HepG2 (cell line): ENCODE measurements around the gene PPOX. TPM values are rescaled to one million over a fixed set of nuclear protein-coding genes. Genes with fewer than 3 reads are reported as not detected.

Source experiments
- ARID5B ChIP-seq: IDR thresholded peaks from 2 replicates; pipeline ENCODE4 v1.4.0; 2020; ENCODE audit warnings: mild to moderate bottlenecking, missing genetic modification reagents
- BATF2 ChIP-seq: sonication (generic); formaldehyde crosslinking; IDR thresholded peaks from 2 replicates; pipeline ENCODE4 v1.8.0; 2022; ENCODE audit warnings: mild to moderate bottlenecking, missing genetic modification reagents, moderate library complexity
- CHD2 ChIP-seq: IDR thresholded peaks from 2 replicates; pipeline ENCODE4 v1.6.1; 2011; ENCODE audit warnings: low read depth, low read length, improper control_type of control experiment
- FOXA3 ChIP-seq: IDR thresholded peaks from 2 replicates; pipeline ENCODE4 v1.6.1; 2016; ENCODE audit warnings: missing genetic modification reagents, missing compliant biosample characterization
- HDAC2 ChIP-seq: sonication (generic); formaldehyde crosslinking; IDR thresholded peaks from 2 replicates; pipeline ENCODE4 v1.4.0; 2020; ENCODE audit warnings: missing genetic modification reagents
- HES4 ChIP-seq: sonication (generic); formaldehyde crosslinking; IDR thresholded peaks from 2 replicates; pipeline ENCODE4 v1.9.0; 2021; ENCODE audit warnings: mild to moderate bottlenecking, missing genetic modification reagents, borderline replicate concordance
- HHEX ChIP-seq: IDR thresholded peaks from 2 replicates; pipeline ENCODE4 v1.6.1; 2016; ENCODE audit warnings: control low read depth
- HIVEP1 ChIP-seq: sonication (generic); formaldehyde crosslinking; IDR thresholded peaks from 2 replicates; pipeline ENCODE4 v1.4.0; 2020; ENCODE audit warnings: mild to moderate bottlenecking, missing genetic modification reagents
- MED1 ChIP-seq: sonication (generic); formaldehyde crosslinking; IDR thresholded peaks from 2 replicates; pipeline ENCODE4 v1.4.0; 2020; ENCODE audit warnings: missing genetic modification reagents
- PAXIP1 ChIP-seq: sonication (generic); formaldehyde crosslinking; conservative IDR thresholded peaks from 2 replicates; pipeline ENCODE4 v1.4.0; 2020; ENCODE audit warnings: mild to moderate bottlenecking, missing genetic modification reagents, moderate library complexity
- XRCC5 ChIP-seq: fragments of 200-400 bp; formaldehyde crosslinking; optimal IDR thresholded peaks from 2 replicates; pipeline ENCODE3; 2017; ENCODE audit warnings: mild to moderate bottlenecking, low read length
- ZBTB14 ChIP-seq: sonication (generic); formaldehyde crosslinking; IDR thresholded peaks from 2 replicates; pipeline ENCODE4 v1.4.0; 2020; ENCODE audit warnings: missing genetic modification reagents
- ZFP90 ChIP-seq: sonication (generic); formaldehyde crosslinking; IDR thresholded peaks from 2 replicates; pipeline ENCODE4 v1.8.0; 2022; ENCODE audit warnings: missing genetic modification reagents, mild to moderate bottlenecking, inconsistent platforms, borderline replicate concordance
- ZNF30 ChIP-seq: sonication (generic); formaldehyde crosslinking; IDR thresholded peaks from 2 replicates; pipeline ENCODE4 v1.5.0; 2020; ENCODE audit warnings: mild to moderate bottlenecking, missing genetic modification reagents
- ZNF501 ChIP-seq: sonication (generic); formaldehyde crosslinking; IDR thresholded peaks from 2 replicates; pipeline ENCODE4 v1.5.1; 2020; ENCODE audit warnings: mild to moderate bottlenecking, moderate library complexity, missing genetic modification reagents
- polyA plus RNA-seq, 8 experiments: library from polyadenylated mRNA; depleted of rRNA in 3 of 8; stranded (reverse) in 7 of 8; unstranded in 1 of 8; fragments of >200 nt; fragmentation: Illumina TruSeq in 4 of 8; extraction: Trizol in 4 of 8; gene quantifications; 2 replicates each; pipeline versions ENCODE4 v1.2.1 to v1.2.3, GENCODE V29; 2011 to 2016; ENCODE audit warnings: low read depth in 4 of 8, missing spikeins in 1 of 8, mixed read lengths in 1 of 8; ENCODE audit not compliant: insufficient read depth in 1 of 8
- total RNA-seq, 5 experiments: library from RNA; depleted of rRNA; stranded (reverse); fragments of >200 nt; fragmentation: Illumina TruSeq; extraction: Trizol; gene quantifications; 2 replicates each; pipeline ENCODE4 v1.2.3, GENCODE V29; 2016; ENCODE audit warnings: low read depth in 1 of 5
- TF ChIP-seq, protein P1 (sequence below): sonication (generic); formaldehyde crosslinking; IDR thresholded peaks from 2 replicates; pipeline ENCODE4 v1.5.1; 2020; ENCODE audit warnings: mild to moderate bottlenecking, missing genetic modification reagents, moderate library complexity

PPOX gene
- total and polyA plus RNA-seq, 2 of the 13 experiments (the other 11 are each of a cell fraction or from before 2014, with no cell fraction given), result 15.5 to 27.7 TPM

DNA sequence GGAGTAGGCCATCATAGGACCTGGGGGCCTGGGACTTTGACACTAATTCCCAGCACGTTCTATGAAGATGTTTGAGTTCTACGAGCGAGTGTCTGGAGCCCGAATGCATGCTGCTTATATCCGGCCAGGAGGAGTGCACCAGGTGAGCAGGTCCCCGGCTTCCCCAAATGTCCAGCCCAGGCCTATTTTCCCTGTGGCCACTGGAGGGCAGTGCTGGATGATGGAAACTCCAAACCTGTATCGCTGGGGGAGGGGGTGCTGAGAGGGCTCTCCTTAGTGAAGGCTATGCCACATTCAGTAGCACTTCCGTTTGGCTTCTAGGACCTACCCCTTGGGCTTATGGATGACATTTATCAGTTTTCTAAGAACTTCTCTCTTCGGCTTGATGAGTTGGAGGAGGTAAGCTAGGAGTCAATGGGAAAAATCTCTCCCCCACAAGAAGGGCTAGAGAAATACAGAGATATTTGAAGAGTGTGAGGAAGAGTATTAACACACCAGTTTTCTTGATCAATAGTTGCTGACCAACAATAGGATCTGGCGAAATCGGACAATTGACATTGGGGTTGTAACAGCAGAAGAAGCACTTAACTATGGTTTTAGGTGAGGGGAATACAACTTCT, 43.7 kb downstream of the PPOX start (continued):
- TF ChIP-seq PAXIP1 (CRISPR knock-in tag) (peak; percentile 44; the same call in 1 of the 2 replicates), HIVEP1 (CRISPR knock-in tag) (no peak), HHEX (no peak), BATF2 (CRISPR knock-in tag) (no peak), HES4 (CRISPR knock-in tag) (no peak), CHD2 (peak; percentile 49; the same call in 1 of the 2 replicates), MED1 (CRISPR knock-in tag) (0 out of 2 replicates have a peak, but pooled peaks have one; percentile 10), FOXA3 (peak; percentile 31; the same call in 1 of the 2 replicates), ZNF501 (CRISPR knock-in tag) (peak; percentile 62; the same call in 1 of the 2 replicates), HDAC2 (CRISPR knock-in tag) (peak; percentile 23; the same call in 1 of the 2 replicates), ZFP90 (no peak), ZBTB14 (CRISPR knock-in tag) (no peak), XRCC5 (peak; percentile 56), ZNF30 (CRISPR knock-in tag) (no peak), ARID5B (CRISPR knock-in tag) (peak; percentile 42; the same call in 1 of the 2 replicates)
- TF ChIP-seq, protein P1, sequence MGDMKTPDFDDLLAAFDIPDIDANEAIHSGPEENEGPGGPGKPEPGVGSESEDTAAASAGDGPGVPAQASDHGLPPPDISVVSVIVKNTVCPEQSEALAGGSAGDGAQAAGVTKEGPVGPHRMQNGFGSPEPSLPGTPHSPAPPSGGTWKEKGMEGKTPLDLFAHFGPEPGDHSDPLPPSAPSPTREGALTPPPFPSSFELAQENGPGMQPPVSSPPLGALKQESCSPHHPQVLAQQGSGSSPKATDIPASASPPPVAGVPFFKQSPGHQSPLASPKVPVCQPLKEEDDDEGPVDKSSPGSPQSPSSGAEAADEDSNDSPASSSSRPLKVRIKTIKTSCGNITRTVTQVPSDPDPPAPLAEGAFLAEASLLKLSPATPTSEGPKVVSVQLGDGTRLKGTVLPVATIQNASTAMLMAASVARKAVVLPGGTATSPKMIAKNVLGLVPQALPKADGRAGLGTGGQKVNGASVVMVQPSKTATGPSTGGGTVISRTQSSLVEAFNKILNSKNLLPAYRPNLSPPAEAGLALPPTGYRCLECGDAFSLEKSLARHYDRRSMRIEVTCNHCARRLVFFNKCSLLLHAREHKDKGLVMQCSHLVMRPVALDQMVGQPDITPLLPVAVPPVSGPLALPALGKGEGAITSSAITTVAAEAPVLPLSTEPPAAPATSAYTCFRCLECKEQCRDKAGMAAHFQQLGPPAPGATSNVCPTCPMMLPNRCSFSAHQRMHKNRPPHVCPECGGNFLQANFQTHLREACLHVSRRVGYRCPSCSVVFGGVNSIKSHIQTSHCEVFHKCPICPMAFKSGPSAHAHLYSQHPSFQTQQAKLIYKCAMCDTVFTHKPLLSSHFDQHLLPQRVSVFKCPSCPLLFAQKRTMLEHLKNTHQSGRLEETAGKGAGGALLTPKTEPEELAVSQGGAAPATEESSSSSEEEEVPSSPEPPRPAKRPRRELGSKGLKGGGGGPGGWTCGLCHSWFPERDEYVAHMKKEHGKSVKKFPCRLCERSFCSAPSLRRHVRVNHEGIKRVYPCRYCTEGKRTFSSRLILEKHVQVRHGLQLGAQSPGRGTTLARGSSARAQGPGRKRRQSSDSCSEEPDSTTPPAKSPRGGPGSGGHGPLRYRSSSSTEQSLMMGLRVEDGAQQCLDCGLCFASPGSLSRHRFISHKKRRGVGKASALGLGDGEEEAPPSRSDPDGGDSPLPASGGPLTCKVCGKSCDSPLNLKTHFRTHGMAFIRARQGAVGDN (CRISPR knock-in tag), result peak; percentile 54
